HTERT RPE-1 (cell line): ENCODE measurements around the gene KCND3.

ENCODE experiments used
- in situ Hi-C: fragments of 300-500 bp; cut with MboI; formaldehyde crosslinking; loops from 4 replicates; pipeline ENCODE4 v1.14.3; 2020; ENCODE audit warnings: low sequenced_read_pairs

Gene KCND3

DNA sequence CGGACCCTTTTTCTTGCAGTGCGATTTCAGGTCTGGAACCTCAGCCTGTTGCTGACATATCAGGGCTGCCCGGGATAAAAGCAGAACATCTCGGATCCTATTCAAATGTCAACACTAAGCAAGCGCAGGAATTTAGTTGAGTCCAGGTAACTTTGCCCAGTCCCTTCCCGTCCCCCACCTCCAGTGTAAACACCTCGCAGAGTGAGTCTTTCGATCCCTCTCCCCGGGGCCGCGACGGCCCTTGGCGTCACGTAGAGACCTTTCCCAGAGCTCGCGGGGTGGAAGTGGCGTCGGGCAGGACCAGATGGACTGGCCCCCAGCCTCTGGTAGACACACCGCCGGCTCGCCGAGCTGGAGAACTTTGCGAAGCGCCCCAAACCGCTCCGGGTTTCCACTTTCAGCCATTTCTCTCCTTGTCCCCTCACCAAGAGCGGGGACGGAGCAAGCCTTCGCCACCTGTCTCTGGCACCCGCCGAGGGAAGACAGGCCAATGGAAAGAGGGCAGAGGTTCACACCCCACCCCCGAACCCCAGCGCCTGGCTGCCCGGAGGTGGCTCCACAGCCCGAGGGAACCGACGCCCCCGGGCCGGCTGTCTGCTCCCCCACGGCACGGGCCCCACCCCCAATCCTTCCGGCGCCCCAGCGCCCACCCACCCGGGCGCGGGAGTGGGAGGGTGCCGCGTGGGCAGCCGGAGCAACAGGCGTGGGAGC, 570 bp downstream of the KCND3 start:
- in situ Hi-C loops = no loop called here

GRCh38 chr1:111988377-111988742, 1.1 kb downstream of the KCND3 start:
- in situ Hi-C loops = no loop called here

DNA sequence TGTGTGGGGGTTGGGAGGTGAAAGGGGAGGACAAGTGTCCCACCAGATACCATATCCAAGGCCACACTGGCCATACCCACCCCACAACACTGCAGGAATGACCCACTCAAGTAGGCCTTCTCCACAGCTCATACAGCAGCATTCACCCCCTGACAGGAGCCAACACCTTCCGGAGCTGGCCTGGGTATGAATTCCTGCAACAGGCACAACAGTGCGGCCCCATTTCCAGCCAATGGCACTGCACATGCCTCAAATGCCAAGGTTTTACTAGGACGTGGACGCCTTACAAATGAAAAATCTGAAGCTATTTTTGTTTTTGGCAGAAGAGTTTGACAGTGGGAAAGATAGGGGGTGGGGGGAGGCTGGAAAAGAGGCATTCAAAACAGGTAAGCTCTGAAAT, 2.0 kb downstream of the KCND3 start:
- in situ Hi-C loops = no loop called here

GRCh38 chr1:111983500-111983899, 6.0 kb downstream of the KCND3 start:
- in situ Hi-C loops = no loop called here

GRCh38 chr1:111982428-111982827, 7.0 kb downstream of the KCND3 start:
- in situ Hi-C loops = no loop called here

- in situ Hi-C loops = no loop called here
These were observed 7.6 kb downstream of the KCND3 start for GRCh38 chr1:111981871-111982270.

- in situ Hi-C loops = no loop called here
These were observed 8.4 kb downstream of the KCND3 start for GRCh38 chr1:111981090-111981489.

DNA sequence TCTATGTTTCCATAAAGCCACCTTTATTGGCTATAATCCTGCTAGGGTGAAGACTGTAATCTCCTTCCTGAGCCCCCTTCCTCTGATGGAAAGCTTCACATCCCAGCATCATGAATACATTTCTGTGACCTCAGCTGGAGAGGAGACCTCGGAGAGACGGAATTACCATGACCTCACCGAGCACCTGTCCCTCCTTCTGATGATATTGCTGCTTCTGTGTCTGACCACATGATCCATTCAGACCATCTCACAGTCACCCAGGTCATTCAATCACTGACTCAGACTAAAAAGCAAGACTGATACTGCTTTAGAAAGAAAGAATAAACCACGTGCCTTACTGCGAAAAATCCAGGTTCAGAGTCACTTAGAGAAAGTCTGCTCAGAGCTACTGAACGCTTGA, 8.8 kb downstream of the KCND3 start:
- in situ Hi-C loops = no loop called here

DNA sequence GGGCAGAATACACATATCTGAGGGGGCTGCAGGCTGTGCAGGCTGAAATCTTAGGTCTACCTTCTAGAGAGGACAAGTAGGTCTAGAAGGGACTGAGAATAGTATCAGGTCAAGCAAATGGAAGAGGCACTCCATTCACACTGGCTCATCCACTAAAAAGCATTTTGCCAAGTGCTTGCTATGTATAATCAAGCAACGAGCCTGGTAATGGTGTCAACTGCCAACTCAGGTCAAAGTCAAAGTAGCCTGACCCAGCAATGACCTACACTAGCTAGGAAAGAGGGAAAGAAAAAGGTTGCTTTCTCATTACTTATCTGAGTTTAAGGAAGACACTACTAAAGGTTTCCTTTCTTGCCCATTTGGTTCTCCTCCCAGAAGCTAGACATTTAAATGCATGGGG, 10.8 kb downstream of the KCND3 start:
- in situ Hi-C loops = no loop called here

DNA sequence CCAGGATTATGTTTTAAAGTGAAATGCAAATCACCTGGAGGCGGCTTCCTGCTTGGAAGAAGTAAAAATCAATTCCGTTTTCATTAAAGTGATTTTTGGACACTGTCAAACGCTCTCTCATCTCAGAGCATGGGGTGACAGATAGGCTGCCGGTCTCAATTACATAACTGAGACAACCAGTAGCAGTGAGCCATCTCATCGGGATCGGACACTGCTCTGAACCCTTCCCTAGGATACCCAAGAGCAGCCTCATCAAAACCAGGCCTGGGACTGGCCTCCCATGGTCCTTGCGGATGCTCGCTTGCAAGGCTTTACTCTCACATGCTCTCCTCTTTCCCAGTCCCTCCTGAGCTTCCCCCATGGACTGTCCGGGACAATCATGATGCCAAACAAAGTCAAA, 12.1 kb downstream of the KCND3 start:
- in situ Hi-C loops = no loop called here

- in situ Hi-C loops = no loop called here
These were observed 12.6 kb downstream of the KCND3 start for GRCh38 chr1:111976842-111977241.

GRCh38 chr1:111976332-111976731, 13.1 kb downstream of the KCND3 start:
- in situ Hi-C loops = no loop called here

DNA sequence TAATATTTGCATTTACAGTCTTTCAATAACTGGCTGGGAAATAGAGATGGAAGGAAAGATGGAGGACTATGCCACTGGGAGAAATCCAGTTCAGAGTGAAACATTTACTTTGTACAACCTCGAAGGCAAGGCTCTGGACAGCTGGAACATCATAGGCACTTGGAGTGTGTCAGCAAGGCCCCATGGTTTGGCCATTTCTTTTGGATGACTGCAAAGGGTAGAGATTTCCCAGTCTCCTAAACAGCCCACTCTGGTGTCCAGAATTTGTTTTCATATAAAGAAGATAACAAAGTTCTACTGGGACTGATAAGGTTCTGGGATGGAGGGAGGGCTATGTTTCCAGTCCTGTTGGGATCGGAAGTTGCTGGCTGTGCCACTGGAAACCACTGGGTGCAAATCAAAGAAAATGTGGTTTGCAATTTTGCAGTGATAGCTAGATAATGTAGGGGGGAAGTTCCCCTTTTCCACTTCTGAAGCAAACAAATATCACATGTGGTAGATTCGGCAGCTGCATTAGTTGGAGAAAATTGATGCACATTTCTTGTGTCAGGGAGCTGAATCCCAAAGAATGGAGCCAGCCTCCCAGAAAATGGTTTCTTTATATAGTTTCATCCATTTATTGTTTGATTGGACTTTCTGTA, 16.2 kb downstream of the KCND3 start:
- in situ Hi-C loops = no loop called here

DNA sequence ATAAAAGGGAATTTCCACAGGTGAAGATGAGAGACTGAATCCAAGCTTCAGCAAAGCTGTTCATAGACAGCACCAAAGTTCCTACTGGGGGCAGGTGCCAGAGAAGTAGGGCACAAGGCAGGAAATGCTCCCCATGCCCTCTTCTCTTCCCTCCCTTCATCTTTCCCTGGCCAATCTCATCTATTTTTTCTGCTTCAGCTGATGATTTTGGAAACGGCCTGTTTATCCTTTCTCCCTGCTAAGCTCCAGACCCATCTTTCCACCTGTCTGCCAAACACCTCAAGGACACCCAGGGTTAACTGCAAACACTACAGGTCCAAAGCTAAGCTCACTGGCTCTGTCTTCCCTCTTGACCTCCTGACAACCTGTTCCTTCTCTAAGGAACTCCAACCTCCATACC, 18.1 kb downstream of the KCND3 start:
- in situ Hi-C loops = no loop called here

GRCh38 chr1:111968511-111968910, 21.0 kb downstream of the KCND3 start:
- in situ Hi-C loops = no loop called here

DNA sequence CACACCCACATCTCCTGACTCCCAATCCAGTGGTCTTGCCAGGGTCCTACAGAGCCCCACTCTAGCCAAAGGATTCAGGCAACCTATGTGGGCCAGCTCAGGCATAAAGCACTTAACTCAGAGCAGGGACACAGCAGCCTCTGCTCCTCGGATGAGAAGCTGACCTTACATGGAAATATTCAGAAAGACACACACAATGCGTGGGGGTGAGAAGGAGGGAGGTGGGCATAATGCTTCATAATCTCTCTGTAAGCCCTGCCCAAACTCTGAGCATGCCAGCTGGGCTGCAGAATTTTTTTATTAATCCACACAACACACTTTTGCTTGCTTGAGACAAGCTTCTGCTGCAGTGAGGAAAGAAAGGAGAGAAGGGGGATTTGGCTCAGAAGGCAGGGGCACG, 21.6 kb downstream of the KCND3 start:
- in situ Hi-C loops = no loop called here

- in situ Hi-C loops = no loop called here
These were observed 22.3 kb downstream of the KCND3 start for GRCh38 chr1:111967067-111967690.

DNA sequence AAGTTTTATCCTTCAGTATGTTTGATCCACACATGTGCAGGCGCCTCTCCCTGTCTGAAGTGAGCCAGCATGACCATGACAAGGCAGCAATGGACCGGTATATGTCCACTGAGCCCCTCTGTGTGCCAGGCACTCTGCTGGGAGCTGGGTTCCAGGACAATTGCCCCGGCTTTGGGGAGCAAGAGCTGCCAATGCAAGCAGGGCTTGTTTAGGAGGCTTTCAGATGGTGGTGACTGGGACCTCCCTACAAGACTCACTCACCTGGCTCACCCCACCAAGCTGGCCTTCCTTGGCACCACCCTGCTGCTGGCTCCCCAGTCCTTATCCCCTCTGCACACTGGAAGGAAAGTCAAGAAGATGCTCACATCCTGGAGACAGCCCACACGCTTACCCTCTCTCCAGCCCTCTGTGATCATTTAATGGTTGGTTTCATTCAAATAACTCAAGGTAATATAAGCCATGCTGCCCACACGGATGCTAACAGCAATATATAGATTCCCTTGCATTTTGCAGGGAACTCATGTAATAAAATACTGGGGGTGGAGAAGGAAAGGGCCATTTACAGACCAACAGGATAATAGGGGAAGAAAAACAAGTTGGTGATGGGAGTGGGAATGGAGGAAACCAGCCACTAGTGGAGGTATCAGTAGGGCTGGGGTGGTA, 23.6 kb downstream of the KCND3 start:
- in situ Hi-C loops = no loop called here

GRCh38 chr1:111963985-111964738, 25.3 kb downstream of the KCND3 start:
- in situ Hi-C loops = no loop called here

- in situ Hi-C loops = no loop called here
These were observed 27.5 kb downstream of the KCND3 start for GRCh38 chr1:111961773-111962565.
